Measurements from ENCODE around the gene ZNF497. TPM values are rescaled to one million over a fixed set of nuclear protein-coding genes. Genes with fewer than 3 reads are reported as not detected.

The ZNF497 gene
- total and polyA plus RNA-seq, 2 of the 13 experiments (the other 11 are each of a cell fraction or from before 2014, with no cell fraction given) = 1.5 to 1.9 TPM

DNA sequence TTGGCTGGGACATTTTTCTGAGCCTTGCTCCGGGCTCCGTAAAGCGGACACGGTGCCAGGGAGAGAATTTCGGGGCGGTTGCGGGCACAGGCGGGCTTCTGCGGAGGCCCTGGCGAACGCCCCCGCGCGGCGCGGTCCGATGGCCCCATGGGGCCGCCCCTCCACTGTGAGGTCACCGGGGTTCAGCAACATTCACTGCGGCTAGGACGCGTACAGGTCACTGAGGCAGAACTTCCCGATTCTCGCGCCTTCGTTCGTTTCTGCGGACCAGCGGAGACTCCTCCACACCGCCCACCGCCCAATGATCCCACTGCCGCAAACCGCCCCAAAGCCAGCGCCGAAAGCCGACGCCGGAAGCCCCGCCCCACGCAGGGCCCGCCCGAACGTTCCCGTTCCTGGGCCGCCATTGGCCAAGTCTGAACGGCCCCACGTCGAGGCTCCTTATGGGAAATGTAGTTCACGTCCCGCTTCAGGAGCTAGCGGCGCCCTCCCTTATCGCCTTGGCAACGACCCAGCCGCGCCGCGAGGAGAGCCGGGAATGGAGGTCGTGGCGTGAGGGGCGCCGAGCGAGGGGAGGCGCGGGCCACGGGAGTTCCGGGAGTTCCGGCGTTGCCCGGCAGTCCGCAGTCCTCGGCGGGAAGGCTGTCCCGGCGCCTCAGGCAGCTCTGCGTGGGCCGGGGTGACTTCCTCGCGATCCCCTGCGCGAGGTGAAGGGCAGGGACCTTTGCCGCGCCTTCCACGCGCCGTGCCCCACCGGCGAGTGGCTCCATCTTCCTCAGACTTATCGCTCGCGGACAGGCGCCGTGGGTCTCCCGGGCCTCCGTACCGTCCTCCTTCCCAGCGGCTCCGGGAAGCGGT, 45.8 kb upstream of the ZNF497 start, which contains the start of gene ZNF584 (continued):
- no peak; the same call in 1 of the 2 replicates for TF ChIP-seq ZNF33B (CRISPR knock-in tag; IDR thresholded peaks at IDR 0.05)
- TF ChIP-seq ZFX (CRISPR knock-in tag; IDR thresholded peaks at IDR 0.05; ENCODE audit: low read depth) = peak; percentile 89
- 0 out of 2 replicates have a peak, but pooled peaks have one; percentile 16 for TF ChIP-seq ZMYM2 (CRISPR knock-in tag; IDR thresholded peaks at IDR 0.05)
- TF ChIP-seq KMT2B (CRISPR knock-in tag; IDR thresholded peaks at IDR 0.05) = peak; percentile 37; the same call in 1 of the 2 replicates
- TF ChIP-seq, protein P1, sequence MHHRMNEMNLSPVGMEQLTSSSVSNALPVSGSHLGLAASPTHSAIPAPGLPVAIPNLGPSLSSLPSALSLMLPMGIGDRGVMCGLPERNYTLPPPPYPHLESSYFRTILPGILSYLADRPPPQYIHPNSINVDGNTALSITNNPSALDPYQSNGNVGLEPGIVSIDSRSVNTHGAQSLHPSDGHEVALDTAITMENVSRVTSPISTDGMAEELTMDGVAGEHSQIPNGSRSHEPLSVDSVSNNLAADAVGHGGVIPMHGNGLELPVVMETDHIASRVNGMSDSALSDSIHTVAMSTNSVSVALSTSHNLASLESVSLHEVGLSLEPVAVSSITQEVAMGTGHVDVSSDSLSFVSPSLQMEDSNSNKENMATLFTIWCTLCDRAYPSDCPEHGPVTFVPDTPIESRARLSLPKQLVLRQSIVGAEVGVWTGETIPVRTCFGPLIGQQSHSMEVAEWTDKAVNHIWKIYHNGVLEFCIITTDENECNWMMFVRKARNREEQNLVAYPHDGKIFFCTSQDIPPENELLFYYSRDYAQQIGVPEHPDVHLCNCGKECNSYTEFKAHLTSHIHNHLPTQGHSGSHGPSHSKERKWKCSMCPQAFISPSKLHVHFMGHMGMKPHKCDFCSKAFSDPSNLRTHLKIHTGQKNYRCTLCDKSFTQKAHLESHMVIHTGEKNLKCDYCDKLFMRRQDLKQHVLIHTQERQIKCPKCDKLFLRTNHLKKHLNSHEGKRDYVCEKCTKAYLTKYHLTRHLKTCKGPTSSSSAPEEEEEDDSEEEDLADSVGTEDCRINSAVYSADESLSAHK (CRISPR knock-in tag; IDR thresholded peaks at IDR 0.05; ENCODE audit: borderline replicate concordance) = no peak; the same call in 1 of the 2 replicates
- TF ChIP-seq HOXD1 (CRISPR knock-in tag; IDR thresholded peaks at IDR 0.05) = no peak
- TF ChIP-seq HNRNPUL1 (IDR thresholded peaks at IDR 0.05; ENCODE audit: low read depth, low read length) = no peak
- TF ChIP-seq ZNF879 (CRISPR knock-in tag; IDR thresholded peaks at IDR 0.05) = no peak; the same call in 1 of the 2 replicates
- TF ChIP-seq ARHGAP35 (CRISPR knock-in tag; IDR thresholded peaks at IDR 0.05; ENCODE audit: borderline replicate concordance) = no peak
- TF ChIP-seq ASH2L (IDR thresholded peaks at IDR 0.05; ENCODE audit: insufficient read length, low read depth, low read length) = peak; percentile 59
- TF ChIP-seq ZNF773 (CRISPR knock-in tag; IDR thresholded peaks at IDR 0.05; ENCODE audit: borderline replicate concordance) = no peak
- no peak; the same call in 1 of the 2 replicates for TF ChIP-seq MEIS2 (CRISPR knock-in tag; IDR thresholded peaks at IDR 0.05)
- TF ChIP-seq ZNF570 (CRISPR knock-in tag; IDR thresholded peaks at IDR 0.05; ENCODE audit: borderline replicate concordance) = no peak
- TF ChIP-seq ZNF484 (CRISPR knock-in tag; IDR thresholded peaks at IDR 0.05; ENCODE audit: borderline replicate concordance, low read depth) = no peak
- no peak for TF ChIP-seq SATB2 (CRISPR knock-in tag; IDR thresholded peaks at IDR 0.05)
- TF ChIP-seq ZNF572 (CRISPR knock-in tag; IDR thresholded peaks at IDR 0.05) = peak; percentile 79
- no peak for TF ChIP-seq ZNF605 (CRISPR knock-in tag; IDR thresholded peaks at IDR 0.05)
- TF ChIP-seq ZNF883 (CRISPR knock-in tag; IDR thresholded peaks at IDR 0.05; ENCODE audit: not compliant biosample characterization) = peak; percentile 28
- no peak for TF ChIP-seq SRSF9 (IDR thresholded peaks at IDR 0.05; ENCODE audit: borderline replicate concordance, insufficient read depth, low read depth, low read length, poor library complexity, severe bottlenecking)
- TF ChIP-seq ZNF768 (CRISPR knock-in tag; IDR thresholded peaks at IDR 0.05) = no peak
- no peak for TF ChIP-seq ZNF225 (CRISPR knock-in tag; IDR thresholded peaks at IDR 0.05)
- TF ChIP-seq BRCA1 (CRISPR knock-in tag; IDR thresholded peaks at IDR 0.05) = no peak
- TF ChIP-seq, protein P2, sequence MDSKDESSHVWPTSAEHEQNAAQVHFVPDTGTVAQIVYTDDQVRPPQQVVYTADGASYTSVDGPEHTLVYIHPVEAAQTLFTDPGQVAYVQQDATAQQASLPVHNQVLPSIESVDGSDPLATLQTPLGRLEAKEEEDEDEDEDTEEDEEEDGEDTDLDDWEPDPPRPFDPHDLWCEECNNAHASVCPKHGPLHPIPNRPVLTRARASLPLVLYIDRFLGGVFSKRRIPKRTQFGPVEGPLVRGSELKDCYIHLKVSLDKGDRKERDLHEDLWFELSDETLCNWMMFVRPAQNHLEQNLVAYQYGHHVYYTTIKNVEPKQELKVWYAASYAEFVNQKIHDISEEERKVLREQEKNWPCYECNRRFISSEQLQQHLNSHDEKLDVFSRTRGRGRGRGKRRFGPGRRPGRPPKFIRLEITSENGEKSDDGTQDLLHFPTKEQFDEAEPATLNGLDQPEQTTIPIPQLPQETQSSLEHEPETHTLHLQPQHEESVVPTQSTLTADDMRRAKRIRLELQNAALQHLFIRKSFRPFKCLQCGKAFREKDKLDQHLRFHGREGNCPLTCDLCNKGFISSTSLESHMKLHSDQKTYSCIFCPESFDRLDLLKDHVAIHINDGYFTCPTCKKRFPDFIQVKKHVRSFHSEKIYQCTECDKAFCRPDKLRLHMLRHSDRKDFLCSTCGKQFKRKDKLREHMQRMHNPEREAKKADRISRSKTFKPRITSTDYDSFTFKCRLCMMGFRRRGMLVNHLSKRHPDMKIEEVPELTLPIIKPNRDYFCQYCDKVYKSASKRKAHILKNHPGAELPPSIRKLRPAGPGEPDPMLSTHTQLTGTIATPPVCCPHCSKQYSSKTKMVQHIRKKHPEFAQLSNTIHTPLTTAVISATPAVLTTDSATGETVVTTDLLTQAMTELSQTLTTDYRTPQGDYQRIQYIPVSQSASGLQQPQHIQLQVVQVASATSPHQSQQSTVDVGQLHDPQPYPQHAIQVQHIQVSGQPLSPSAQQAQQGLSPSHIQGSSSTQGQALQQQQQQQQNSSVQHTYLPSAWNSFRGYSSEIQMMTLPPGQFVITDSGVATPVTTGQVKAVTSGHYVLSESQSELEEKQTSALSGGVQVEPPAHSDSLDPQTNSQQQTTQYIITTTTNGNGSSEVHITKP (CRISPR knock-in tag; IDR thresholded peaks at IDR 0.05; ENCODE audit: low read depth) = no peak
- peak; percentile 73 for TF ChIP-seq SUZ12 (IDR thresholded peaks at IDR 0.05; ENCODE audit: low read depth, low read length)
